MM.1S (cell line): Measurements from ENCODE around the gene NRXN3.

Source experiments
- DNase-seq: peaks from one replicate; pipeline ENCODE4 v3.0.0-alpha.2; 2015
- H2AFZ ChIP-seq: fragments of 300-600 bp; sonication (generic); 2 replicates; pipeline ENCODE4 v1.6.0; 2016; ENCODE audit warnings: antibody characterized with exemption, low read length
- H3F3A ChIP-seq: fragments of 300-600 bp; sonication (generic); 2 replicates; pipeline ENCODE4 v1.6.1; 2016; ENCODE audit warnings: mild to moderate bottlenecking, antibody characterized with exemption, low read length, moderate library complexity, mixed read lengths; ENCODE audit not compliant: insufficient read depth
- H3K27ac ChIP-seq: fragments of 300-600 bp; sonication (generic); 2 replicates; pipeline ENCODE4 v1.5.1; 2016; ENCODE audit warnings: mild to moderate bottlenecking, low read length
- H3K27me3 ChIP-seq: fragments of 300-600 bp; sonication (generic); replicated peaks from 2 replicates; pipeline ENCODE4 v1.6.0; 2016; ENCODE audit warnings: low read length; ENCODE audit not compliant: insufficient read depth
- H3K36me3 ChIP-seq: fragments of 300-600 bp; sonication (generic); replicated peaks from 2 replicates; pipeline ENCODE4 v1.6.1; 2016; ENCODE audit warnings: mild to moderate bottlenecking, low read length, mixed read lengths; ENCODE audit not compliant: insufficient read depth
- H3K4me1 ChIP-seq: fragments of 300-600 bp; sonication (generic); 2 replicates; pipeline ENCODE4 v1.6.1; 2016; ENCODE audit warnings: low read length, mixed read lengths
- H3K4me2 ChIP-seq: fragments of 300-600 bp; sonication (generic); 2 replicates; pipeline ENCODE4 v1.6.0; 2016; ENCODE audit warnings: low read depth, low read length
- H3K4me3 ChIP-seq: fragments of 300-600 bp; sonication (generic); 2 replicates; pipeline ENCODE4 v1.5.1; 2016; ENCODE audit warnings: low read length, mixed read lengths
- H3K79me2 ChIP-seq: fragments of 300-600 bp; sonication (generic); 2 replicates; pipeline ENCODE4 v1.6.1; 2016; ENCODE audit warnings: mixed run types, low read length, mixed read lengths
- H3K9ac ChIP-seq: fragments of 300-600 bp; sonication (generic); 2 replicates; pipeline ENCODE4 v1.6.1; 2016; ENCODE audit warnings: low read length, mixed read lengths
- H3K9me2 ChIP-seq: fragments of 300-600 bp; sonication (generic); replicated peaks from 2 replicates; pipeline ENCODE4 v1.6.1; 2016; ENCODE audit warnings: mild to moderate bottlenecking, low read length, mixed read lengths; ENCODE audit not compliant: insufficient read depth
- H3K9me3 ChIP-seq: fragments of 300-600 bp; sonication (generic); replicated peaks from 2 replicates; pipeline ENCODE4 v1.6.1; 2016; ENCODE audit warnings: mild to moderate bottlenecking, low read length, mixed read lengths; ENCODE audit not compliant: insufficient read depth
- H4K20me1 ChIP-seq: fragments of 300-600 bp; sonication (generic); 2 replicates; pipeline ENCODE4 v1.6.1; 2016; ENCODE audit warnings: mild to moderate bottlenecking, low read length, moderate library complexity, mixed read lengths; ENCODE audit not compliant: insufficient read depth
- CTCF ChIP-seq: fragments of 300-600 bp; sonication (generic); IDR thresholded peaks from 2 replicates; pipeline ENCODE4 v1.5.1; 2016; ENCODE audit warnings: antibody characterized with exemption, low read length, mixed read lengths
- EZH2 ChIP-seq: fragments of 300-600 bp; sonication (generic); optimal IDR thresholded peaks from 2 replicates; pipeline ENCODE3; 2017; ENCODE audit warnings: low read depth, mild to moderate bottlenecking, antibody characterized with exemption, low read length, mixed read lengths
- EZH2phosphoT487 ChIP-seq: fragments of 300-600 bp; sonication (generic); IDR thresholded peaks from 2 replicates; pipeline ENCODE4 v1.6.1; 2018; ENCODE audit warnings: antibody characterized with exemption, low read length

The NRXN3 gene

GRCh38 chr14:79732911-79733655, 1562.9 kb downstream of the NRXN3 start:
- H3K4me2 ChIP-seq, result no peak overlapping the region
- H3K36me3 ChIP-seq, result no peaks in the 10 kb centered on the region
- no peaks in the 10 kb centered on the region for H3K9me3 ChIP-seq
- no peak overlapping the region for H3K27ac ChIP-seq
- H2AFZ ChIP-seq, result no peak overlapping the region
- no peak overlapping the region for H3K9ac ChIP-seq
- no peak overlapping the region for H3K4me3 ChIP-seq
- H3K9me2 ChIP-seq, result no peaks in the 10 kb centered on the region
- no peaks in the 10 kb centered on the region for H3K79me2 ChIP-seq
- no peaks in the 10 kb centered on the region for H3K27me3 ChIP-seq
- 0 out of 2 replicates have a peak, but pooled peaks cover 4% of the 10 kb centered on the region for H3K4me1 ChIP-seq
- H4K20me1 ChIP-seq, result no peaks in the 10 kb centered on the region
- no peak for TF ChIP-seq EZH2
- no peak for TF ChIP-seq CTCF
- no peak for TF ChIP-seq EZH2phosphoT487
- DNase-seq, result no peak
- no peaks in the 10 kb centered on the region for H3F3A ChIP-seq

GRCh38 chr14:79734151-79734550, 1564.0 kb downstream of the NRXN3 start:
- H3K9me2 ChIP-seq, result no peaks in the 10 kb centered on the region
- no peaks in the 10 kb centered on the region for H3K36me3 ChIP-seq
- H3F3A ChIP-seq, result no peaks in the 10 kb centered on the region
- H3K27me3 ChIP-seq, result no peaks in the 10 kb centered on the region
- H3K9ac ChIP-seq, result no peak overlapping the region
- H3K4me1 ChIP-seq, result 0 out of 2 replicates have a peak, but pooled peaks cover 4% of the 10 kb centered on the region
- no peak overlapping the region for H3K27ac ChIP-seq
- no peak overlapping the region for H3K4me3 ChIP-seq
- DNase-seq, result no peak
- H3K4me2 ChIP-seq, result no peak overlapping the region
- no peak overlapping the region for H2AFZ ChIP-seq
- H4K20me1 ChIP-seq, result no peaks in the 10 kb centered on the region
- no peaks in the 10 kb centered on the region for H3K79me2 ChIP-seq
- TF ChIP-seq CTCF (no peak), EZH2 (no peak), EZH2phosphoT487 (no peak)
- H3K9me3 ChIP-seq, result no peaks in the 10 kb centered on the region

- Histone ChIP-seq H3K9me3 (no peaks in the 10 kb centered on the region), H3K4me1 (0 out of 2 replicates have a peak, but pooled peaks cover 4% of the 10 kb centered on the region), H3K4me3 (no peak overlapping the region)
Observed at GRCh38 chr14:79734656-79735055, 1564.5 kb downstream of the NRXN3 start.

More at GRCh38 chr14:79734656-79735055, 1564.5 kb downstream of the NRXN3 start:
- H3K27ac ChIP-seq, result no peak overlapping the region
- H3K79me2 ChIP-seq, result no peaks in the 10 kb centered on the region
- no peaks in the 10 kb centered on the region for H3K9me2 ChIP-seq
- no peak for TF ChIP-seq CTCF
- no peak for TF ChIP-seq EZH2phosphoT487
- TF ChIP-seq EZH2, result no peak
- H3K27me3 ChIP-seq, result no peaks in the 10 kb centered on the region
- no peak overlapping the region for H2AFZ ChIP-seq
- no peak overlapping the region for H3K9ac ChIP-seq
- no peak overlapping the region for H3K4me2 ChIP-seq
- no peaks in the 10 kb centered on the region for H4K20me1 ChIP-seq
- no peaks in the 10 kb centered on the region for H3K36me3 ChIP-seq
- no peaks in the 10 kb centered on the region for H3F3A ChIP-seq
- no peak for DNase-seq
